OCI-LY3 (cell line): ENCODE results near the gene C10orf90.

Experiments used
- EZH2phosphoT487 ChIP-seq: fragments of 200-600 bp; shearing (Covaris generic); IDR thresholded peaks from 2 replicates; pipeline ENCODE4 v1.6.1; 2018; ENCODE audit warnings: antibody characterized with exemption, mixed run types, low read depth
- TF ChIP-seq, protein P1 (sequence below): fragments of 200-600, 300-600 bp; sonication (generic); IDR thresholded peaks from 2 replicates; pipeline ENCODE4 v1.5.1; 2014; ENCODE audit warnings: antibody characterized with exemption, low read length, low read depth

DNA sequence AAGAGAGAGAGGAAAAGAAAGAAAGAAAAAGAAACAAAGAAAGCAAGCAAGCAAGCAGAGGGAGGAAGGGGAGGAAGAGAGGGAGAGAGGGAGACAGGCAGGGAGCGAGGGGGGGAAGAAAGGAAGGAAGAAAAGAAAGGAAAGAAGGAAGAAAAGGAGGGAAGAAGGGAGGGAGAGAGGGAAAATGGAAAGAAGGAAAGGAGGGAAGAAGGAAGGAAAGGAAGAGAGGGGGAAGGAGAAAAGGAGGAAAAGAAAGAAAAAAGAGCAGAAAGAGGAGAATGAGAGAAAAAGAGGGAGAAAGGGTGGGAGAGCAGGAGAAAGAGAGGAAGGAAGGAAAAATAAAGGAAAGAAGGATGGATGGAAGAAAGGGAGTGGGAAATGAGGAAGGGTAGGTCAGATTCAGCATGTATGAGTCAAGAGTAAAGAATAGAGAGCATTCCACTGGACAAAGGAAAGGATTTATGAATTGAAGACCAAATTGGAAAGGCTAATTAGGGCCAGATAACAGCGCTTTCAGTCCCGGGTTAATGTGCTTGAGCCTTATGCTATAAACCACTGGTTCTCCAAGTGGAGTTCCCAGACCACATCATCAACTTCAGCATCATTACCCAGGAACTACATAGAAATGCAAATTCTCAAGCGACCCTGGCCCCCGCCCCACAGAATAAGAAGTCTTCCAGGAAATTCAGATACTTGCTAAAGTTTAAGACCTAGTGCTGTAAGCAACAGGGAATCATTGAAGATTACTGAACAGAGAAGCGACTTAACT is 85.1 kb downstream of the C10orf90 start:
- TF ChIP-seq, protein P1, sequence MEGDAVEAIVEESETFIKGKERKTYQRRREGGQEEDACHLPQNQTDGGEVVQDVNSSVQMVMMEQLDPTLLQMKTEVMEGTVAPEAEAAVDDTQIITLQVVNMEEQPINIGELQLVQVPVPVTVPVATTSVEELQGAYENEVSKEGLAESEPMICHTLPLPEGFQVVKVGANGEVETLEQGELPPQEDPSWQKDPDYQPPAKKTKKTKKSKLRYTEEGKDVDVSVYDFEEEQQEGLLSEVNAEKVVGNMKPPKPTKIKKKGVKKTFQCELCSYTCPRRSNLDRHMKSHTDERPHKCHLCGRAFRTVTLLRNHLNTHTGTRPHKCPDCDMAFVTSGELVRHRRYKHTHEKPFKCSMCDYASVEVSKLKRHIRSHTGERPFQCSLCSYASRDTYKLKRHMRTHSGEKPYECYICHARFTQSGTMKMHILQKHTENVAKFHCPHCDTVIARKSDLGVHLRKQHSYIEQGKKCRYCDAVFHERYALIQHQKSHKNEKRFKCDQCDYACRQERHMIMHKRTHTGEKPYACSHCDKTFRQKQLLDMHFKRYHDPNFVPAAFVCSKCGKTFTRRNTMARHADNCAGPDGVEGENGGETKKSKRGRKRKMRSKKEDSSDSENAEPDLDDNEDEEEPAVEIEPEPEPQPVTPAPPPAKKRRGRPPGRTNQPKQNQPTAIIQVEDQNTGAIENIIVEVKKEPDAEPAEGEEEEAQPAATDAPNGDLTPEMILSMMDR = no peak
- no peak for TF ChIP-seq EZH2phosphoT487
